Skeletal muscle tissue (tissue), 4 donors: ENCODE results near the gene ENAH. TPM values are rescaled to one million over a fixed set of nuclear protein-coding genes. Genes with fewer than 3 reads are reported as not detected.
"Not testable (repeated sequence)": the region's sequence is repeated elsewhere in the genome, so short reads cannot be mapped to it uniquely, and the experiment has no call there.

Experiments used
- H3K27ac ChIP-seq: one replicate; pipeline ENCODE4 v1.7.0; 2013; ENCODE audit warnings: mild to moderate bottlenecking, low read depth, low read length, inconsistent platforms
- H3K27me3 ChIP-seq, 3 donors: one replicate each; pipeline ENCODE4 v1.7.0; 2013; ENCODE audit warnings: low read length in 3 of 3; ENCODE audit not compliant: control insufficient read depth in 3 of 3, insufficient read depth in 3 of 3
- H3K36me3 ChIP-seq, 3 donors: one replicate each; pipeline ENCODE4 v1.7.0; 2013; ENCODE audit warnings: low read length in 3 of 3; ENCODE audit not compliant: control insufficient read depth in 3 of 3, insufficient read depth in 3 of 3
- H3K4me1 ChIP-seq, 3 donors: one replicate each; pipeline ENCODE4 v1.7.0; 2013; ENCODE audit warnings: low read length in 3 of 3, mild to moderate bottlenecking in 3 of 3; ENCODE audit not compliant: control insufficient read depth in 3 of 3, insufficient read depth in 3 of 3
- H3K4me3 ChIP-seq, 3 donors: one replicate each; pipeline ENCODE4 v1.7.0; 2013; ENCODE audit warnings: low read length in 3 of 3
- H3K9ac ChIP-seq, 3 donors: one replicate each; pipeline ENCODE4 v1.7.0; 2013; ENCODE audit warnings: low read length in 3 of 3, mild to moderate bottlenecking in 3 of 3, moderate library complexity in 2 of 3, low read depth in 1 of 3
- H3K9me3 ChIP-seq, 3 donors: one replicate each; pipeline ENCODE4 v1.7.0; 2013; ENCODE audit warnings: low read length in 3 of 3; ENCODE audit not compliant: control insufficient read depth in 3 of 3
- total RNA-seq: library from RNA; depleted of rRNA; stranded (reverse); fragments of >200 nt; gene quantifications from one replicate; pipeline ENCODE4 v1.2.3, GENCODE V29; 2014
- donor health status: Osteomylitis.

The ENAH gene
- total RNA-seq, 1 donor from 2014 or later = 38.6 TPM

GRCh38 chr1:225650179-225650578 is 2.7 kb downstream of the ENAH start:
- H3K9me3 ChIP-seq = no peaks in the 10 kb centered on the region
- H3K4me1 ChIP-seq = peaks cover 3 to 17% (median 4%) of the 10 kb centered on the region in 3 donors
- H3K9ac ChIP-seq = peak overlapping the region; percentile 65 to 81 (median 69)
- peak overlapping the region; percentile 94 for H3K27ac ChIP-seq
- H3K36me3 ChIP-seq = no peaks in the 10 kb centered on the region
- H3K27me3 ChIP-seq = no peaks in the 10 kb centered on the region
- H3K4me3 ChIP-seq = peak overlapping the region; percentile 23 to 95 (median 76)

GRCh38 chr1:225645194-225645895 is 7.6 kb downstream of the ENAH start:
- peaks cover 0 to 3% (median 0%) of the 10 kb centered on the region in 3 donors for H3K36me3 ChIP-seq
- peaks cover 3 to 12% (median 4%) of the 10 kb centered on the region in 3 donors for H3K4me1 ChIP-seq
- no peaks in the 10 kb centered on the region for H3K9me3 ChIP-seq
- peak overlapping the region; percentile 4 for H3K27ac ChIP-seq
- H3K4me3 ChIP-seq = no peak overlapping the region
- H3K27me3 ChIP-seq = no peaks in the 10 kb centered on the region
- no peak overlapping the region for H3K9ac ChIP-seq

- peak overlapping the region; percentile 4 for H3K27ac ChIP-seq
- no peak overlapping the region for H3K9ac ChIP-seq
- peaks cover 3 to 11% (median 4%) of the 10 kb centered on the region in 3 donors for H3K4me1 ChIP-seq
- H3K9me3 ChIP-seq = no peaks in the 10 kb centered on the region
- H3K27me3 ChIP-seq = no peaks in the 10 kb centered on the region
- peaks cover 0 to 3% (median 0%) of the 10 kb centered on the region in 3 donors for H3K36me3 ChIP-seq
- no peak overlapping the region for H3K4me3 ChIP-seq
These were observed 8.3 kb downstream of the ENAH start for GRCh38 chr1:225644666-225645065.

DNA sequence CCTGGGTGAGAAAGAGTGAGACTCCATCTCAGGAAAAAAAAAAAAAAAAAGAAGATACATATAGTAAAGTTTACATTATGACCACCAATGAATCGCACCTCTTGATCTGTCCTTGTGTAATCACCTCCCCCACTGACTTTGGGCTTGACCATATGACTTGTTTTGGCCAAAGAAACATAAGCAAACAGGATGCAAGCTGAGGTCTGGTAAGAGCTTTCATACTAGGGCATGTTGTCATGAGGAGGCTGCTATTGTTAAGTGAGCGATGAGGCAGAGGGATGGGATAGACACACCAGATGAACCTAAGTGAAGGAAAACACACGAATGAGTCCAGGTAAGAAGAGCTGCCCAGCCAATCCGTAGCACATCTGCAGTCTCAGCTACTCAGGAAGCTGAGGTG is 10.7 kb downstream of the ENAH start:
- H3K4me1 ChIP-seq = peaks cover 0 to 4% (median 3%) of the 10 kb centered on the region in 3 donors
- no peaks in the 10 kb centered on the region for H3K9me3 ChIP-seq
- H3K27me3 ChIP-seq = no peaks in the 10 kb centered on the region
- H3K36me3 ChIP-seq = peaks cover 0 to 3% (median 0%) of the 10 kb centered on the region in 3 donors
- no peak overlapping the region for H3K27ac ChIP-seq
- H3K9ac ChIP-seq = no peak overlapping the region
- no peak overlapping the region for H3K4me3 ChIP-seq

DNA sequence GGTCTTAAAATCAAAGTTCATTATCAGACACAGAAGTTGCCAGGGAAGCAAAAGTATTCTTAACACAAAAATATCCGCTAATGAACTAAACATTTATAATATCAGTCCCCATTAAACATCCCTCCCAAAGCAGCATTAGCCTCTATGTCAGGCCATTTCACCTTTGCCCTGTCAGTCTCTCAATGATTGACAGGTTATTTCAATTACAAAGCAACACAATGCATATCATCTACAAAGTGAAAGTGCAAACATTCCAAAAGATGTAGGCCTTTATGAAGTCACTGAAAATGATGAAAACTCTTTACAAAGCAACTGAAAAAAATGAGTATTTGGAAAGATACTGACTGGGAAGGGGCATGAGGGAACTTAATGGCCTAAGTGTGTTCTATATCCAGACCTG is 14.1 kb downstream of the ENAH start:
- peaks cover 0 to 4% (median 4%) of the 10 kb centered on the region in 3 donors for H3K4me1 ChIP-seq
- no peaks in the 10 kb centered on the region for H3K9me3 ChIP-seq
- no peak overlapping the region for H3K9ac ChIP-seq
- H3K27me3 ChIP-seq = no peaks in the 10 kb centered on the region
- H3K4me3 ChIP-seq = no peak overlapping the region
- H3K36me3 ChIP-seq = peaks cover 0 to 3% (median 0%) of the 10 kb centered on the region in 3 donors
- H3K27ac ChIP-seq = no peak overlapping the region

DNA sequence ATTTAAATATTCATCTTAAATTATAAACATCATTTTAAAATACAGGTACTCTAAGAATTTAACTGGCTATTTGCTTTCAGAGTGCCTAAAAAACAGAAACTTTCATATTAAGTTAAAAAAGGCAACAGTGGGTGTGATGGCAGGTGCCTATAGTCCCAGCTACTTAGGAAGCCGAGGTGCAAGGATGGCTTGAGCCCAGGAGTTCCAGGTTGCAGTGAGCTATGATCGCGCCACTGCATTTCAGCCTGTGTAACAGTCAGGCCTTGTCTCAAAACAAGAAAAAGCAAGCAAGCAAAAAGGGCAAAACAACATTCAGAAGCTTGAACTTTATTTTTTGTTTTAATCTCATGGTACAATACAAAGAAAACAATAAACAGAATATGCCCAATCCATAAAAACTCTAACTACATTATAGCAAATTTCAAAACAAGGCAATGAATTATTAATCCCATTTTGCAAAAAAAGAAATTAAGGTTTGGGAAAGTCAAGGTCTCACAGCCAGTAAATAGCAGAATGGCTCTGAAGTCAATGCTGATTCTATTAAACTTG is 15.2 kb downstream of the ENAH start:
- no peaks in the 10 kb centered on the region for H3K27me3 ChIP-seq
- no peak overlapping the region for H3K9ac ChIP-seq
- H3K4me1 ChIP-seq = peaks cover 0 to 4% (median 4%) of the 10 kb centered on the region in 3 donors
- H3K36me3 ChIP-seq = peaks cover 0 to 3% (median 0%) of the 10 kb centered on the region in 3 donors
- no peak overlapping the region for H3K4me3 ChIP-seq
- H3K27ac ChIP-seq = no peak overlapping the region
- H3K9me3 ChIP-seq = no peaks in the 10 kb centered on the region

GRCh38 chr1:225636992-225637391 is 15.9 kb downstream of the ENAH start:
- not testable (repeated sequence) for H3K4me3 ChIP-seq, H3K27ac ChIP-seq, H3K4me1 ChIP-seq, H3K9ac ChIP-seq, H3K9me3 ChIP-seq, H3K27me3 ChIP-seq, H3K36me3 ChIP-seq

DNA sequence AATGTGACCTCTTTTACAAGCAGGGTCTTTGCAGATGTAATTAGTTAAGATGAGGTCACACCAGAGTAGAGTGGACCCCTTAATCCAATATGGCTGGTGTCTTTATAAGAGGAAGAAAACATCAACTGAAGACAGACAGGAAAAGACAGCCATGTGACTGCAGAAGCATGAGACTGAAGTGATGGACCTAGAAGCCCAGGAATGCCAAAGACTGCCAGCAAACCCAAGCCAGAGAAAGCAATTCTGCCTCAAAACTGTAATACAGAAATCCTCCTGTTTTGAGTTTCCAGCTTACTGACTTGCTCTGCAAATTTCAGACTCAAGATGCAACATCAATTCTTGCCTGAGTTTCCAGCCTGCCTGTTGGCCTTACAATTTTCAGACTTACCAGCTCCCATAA is 17.3 kb downstream of the ENAH start:
- Histone ChIP-seq H3K27ac (no peak overlapping the region), H3K4me3 (no peak overlapping the region), H3K9ac (no peak overlapping the region), H3K4me1 (peaks cover 0 to 6% (median 0%) of the 10 kb centered on the region in 3 donors), H3K36me3 (no peaks in the 10 kb centered on the region), H3K27me3 (no peaks in the 10 kb centered on the region), H3K9me3 (no peaks in the 10 kb centered on the region)

GRCh38 chr1:225632836-225633235 is 20.1 kb downstream of the ENAH start:
- H3K4me3 ChIP-seq, H3K27me3 ChIP-seq, H3K9ac ChIP-seq, H3K9me3 ChIP-seq, H3K4me1 ChIP-seq, H3K36me3 ChIP-seq, H3K27ac ChIP-seq: not testable (repeated sequence)

GRCh38 chr1:225631021-225631663 is 21.8 kb downstream of the ENAH start:
- H3K4me3 ChIP-seq = no peak overlapping the region
- no peak overlapping the region for H3K9ac ChIP-seq
- H3K36me3 ChIP-seq = no peaks in the 10 kb centered on the region
- H3K4me1 ChIP-seq = peaks cover 17 to 18% (median 18%) of the 10 kb centered on the region in 3 donors
- H3K27ac ChIP-seq = no peak overlapping the region
- no peaks in the 10 kb centered on the region for H3K9me3 ChIP-seq
- H3K27me3 ChIP-seq = no peaks in the 10 kb centered on the region
